ENCODE results near the gene MORN4. TPM values are rescaled to one million over a fixed set of nuclear protein-coding genes. Genes with fewer than 3 reads are reported as not detected.

The MORN4 gene
- total and polyA plus RNA-seq, 9 of the 15 experiments (the other 6 are each of a cell fraction or from before 2014, with no cell fraction given), result 8.3 to 23.9 (median 11.7) TPM

- BruUV-seq (replicated peaks), result no TSS peak
- Histone ChIP-seq H3K36me3 (ENCODE audit: control insufficient read depth, insufficient read depth, low read length) (peaks cover 53% of the 10 kb centered on the region), H2AFZ (ENCODE audit: low read depth, low read length) (no peak overlapping the region), H4K20me1 (replicated peaks; ENCODE audit: control insufficient read depth, insufficient read depth, low read length) (0 out of 2 replicates have a peak, but pooled peaks cover 3% of the 10 kb centered on the region), H3K27me3 (ENCODE audit: control insufficient read depth in 2 of 2, insufficient read depth in 2 of 2, low read length in 2 of 2) (no peaks in the 10 kb centered on the region), H3K79me2 (ENCODE audit: control insufficient read depth, insufficient read depth, low read length) (no peaks in the 10 kb centered on the region), H3K9me3 (replicated peaks; ENCODE audit: control insufficient read depth, insufficient read depth, low read depth, low read length) (no peaks in the 10 kb centered on the region), H3K4me2 (ENCODE audit: insufficient read depth, low read length) (no peak overlapping the region), H3K4me3 (no peak overlapping the region), H3K4me1 (replicated peaks in 1 of 2; ENCODE audit: control insufficient read depth in 2 of 2, insufficient read depth in 2 of 2, low read length in 2 of 2) (peaks cover 30 to 37% of the 10 kb centered on the region in 2 experiments), H3K27ac (ENCODE audit: extremely low read depth, low read depth, low read length) (no peak overlapping the region), H3K9ac (ENCODE audit: insufficient read depth in 1 of 2, low read depth in 2 of 2, low read length in 2 of 2) (no peak overlapping the region), H3K9me1 (ENCODE audit: control insufficient read depth, insufficient read depth, low read length) (no peaks in the 10 kb centered on the region)
- in situ Hi-C loops (cut with MboI), result no loop called here
- CTCF ChIA-PET (ENCODE audit: low intra/inter-chr PET ratio), result no interaction called here
- POLR2A ChIA-PET, result interaction anchor here (0.7 kb wide), 1 partner anchor 27 kb away, joined by 3 read pairs; the partner anchor contains the start of gene PI4K2A
- intact Hi-C loops (cut with micrococcal nuclease), result no loop called here
- FAIRE-seq (no peak), DNase-seq (ENCODE audit: extremely low read depth in 1 of 4, low spot score in 3 of 4) (no peak), ATAC-seq (no peak)
- WGBS (ENCODE audit: insufficient coverage, low coverage, missing lambda C conversion rate), result 72% methylated on average over 6 of the region's 6 CpGs
- TF ChIP-seq SMARCC2 (IDR thresholded peaks at IDR 0.05; ENCODE audit: low read depth) (no peak), TCF3 (CRISPR knock-in tag; IDR thresholded peaks at IDR 0.05) (no peak), MAFK (IDR thresholded peaks at IDR 0.05; ENCODE audit: low read length) (no peak), MGA (IDR thresholded peaks at IDR 0.05) (no peak), RAD21 (CRISPR knock-in tag; conservative IDR thresholded peaks at IDR 0.05 in 1 of 2, IDR thresholded peaks at IDR 0.05 in 1 of 2) (no peak), RCOR1 (IDR thresholded peaks at IDR 0.05; ENCODE audit: borderline replicate concordance in 1 of 2, low read depth in 2 of 2, low read length in 2 of 2) (no peak)
Observed at GRCh38 chr10:97667463-97667862, 34.2 kb upstream of the MORN4 start.
